A549 (cell line): Measurements from ENCODE around the gene YWHAB. TPM values are rescaled to one million over a fixed set of nuclear protein-coding genes. Genes with fewer than 3 reads are reported as not detected.

Experiments
- ATAC-seq, 2 experiments: fragments of 200-7000 bp in 1 of 2; fragments of >200 bp in 1 of 2; cut with Nextera tagmentation in 1 of 2; cut with Tn5 transposase in 1 of 2; 3 replicates each; pipeline versions ENCODE4 v1.8.0 to v1.9.1; 2018 to 2020; ENCODE audit warnings: mild to moderate bottlenecking in 1 of 2, moderate library complexity in 1 of 2
- CTCF ChIA-PET: fragments of 300-600 bp; sonication (Branson Sonifier 250); formaldehyde crosslinking; extraction: SDS; loops from one replicate; lab custom pipeline; 2021; ENCODE audit warnings: antibody characterized with exemption, inconsistent platforms; lab: Yijun Ruan, JAX
- POLR2A ChIA-PET: fragments of 350-600 bp; formaldehyde crosslinking; extraction: SDS; loops from one replicate; lab custom pipeline; 2021; ENCODE audit warnings: antibody characterized with exemption, inconsistent platforms; lab: Yijun Ruan, JAX
- DNase-seq, 2 experiments: peaks; one replicate each; pipeline versions ENCODE4 v3.0.0 to v3.0.0-alpha.2; 2011 to 2016; ENCODE audit warnings: low read depth in 1 of 2, low spot score in 1 of 2
- FAIRE-seq: peaks from 2 replicates; lab custom pipeline; 2011; peaks lifted over from hg19 to GRCh38; lab: Jason Lieb, UNC
- H3K27ac ChIP-seq, 2 experiments: fragments of >200 bp; sonication (Bioruptor Twin); formaldehyde crosslinking; 3 replicates each; pipeline ENCODE4 v1.5.1; 2016 to 2017
- H3K4me1 ChIP-seq: fragments of >200 bp; sonication (Bioruptor Twin); formaldehyde crosslinking; 3 replicates; pipeline ENCODE4 v1.6.1; 2016
- H3K4me2 ChIP-seq: fragments of >200 bp; sonication (Bioruptor Twin); formaldehyde crosslinking; 3 replicates; pipeline ENCODE4 v1.6.1; 2016
- H3K4me3 ChIP-seq: fragments of >200 bp; sonication (Bioruptor Twin); formaldehyde crosslinking; 3 replicates; pipeline ENCODE4 v1.5.1; 2016
- H3K9me3 ChIP-seq: fragments of >200 bp; sonication (Bioruptor Twin); formaldehyde crosslinking; 3 replicates; pipeline ENCODE4 v1.6.1; 2016
- CBX2 ChIP-seq: fragments of 200-600 bp; sonication (generic); IDR thresholded peaks from 2 replicates; pipeline ENCODE4 v1.6.1; 2016; ENCODE audit warnings: low read depth, mild to moderate bottlenecking, borderline replicate concordance
- CBX8 ChIP-seq: fragments of 200-600 bp; sonication (generic); IDR thresholded peaks from 2 replicates; pipeline ENCODE4 v1.6.1; 2016
- CEBPB ChIP-seq, 2 experiments: fragments of >200 bp in 1 of 2; sonication (Bioruptor Twin) in 1 of 2; formaldehyde crosslinking in 1 of 2; IDR thresholded peaks; 2 replicates each; pipeline ENCODE4 v1.6.1; 2012 to 2016
- EHMT2 ChIP-seq: fragments of 200-600 bp; sonication (generic); IDR thresholded peaks from 2 replicates; pipeline ENCODE4 v1.6.1; 2016; ENCODE audit warnings: antibody characterized with exemption, low read depth, mild to moderate bottlenecking, moderate library complexity
- ESRRA ChIP-seq: fragments of 150-350 bp; IDR thresholded peaks from 2 replicates; pipeline ENCODE4 v1.6.1; 2014; ENCODE audit warnings: mild to moderate bottlenecking, low read length, borderline replicate concordance
- FOSB ChIP-seq: fragments of 250-450 bp; sonication (Bioruptor Pico); IDR thresholded peaks from 2 replicates; pipeline ENCODE4 v1.5.0; 2020; ENCODE audit warnings: mild to moderate bottlenecking, moderate library complexity
- FOSL2 ChIP-seq, 2 experiments: fragments of 450-650 bp in 1 of 2; fragments of >200 bp in 1 of 2; sonication (Bioruptor Twin) in 1 of 2; formaldehyde crosslinking; IDR thresholded peaks; 2 replicates each; pipeline versions ENCODE4 v1.5.0 to v1.6.1; 2016 to 2020; ENCODE audit warnings: mild to moderate bottlenecking in 1 of 2, moderate library complexity in 1 of 2
- GATA3 ChIP-seq: IDR thresholded peaks from 2 replicates; pipeline ENCODE4 v1.6.1; 2012; ENCODE audit warnings: borderline replicate concordance
- HDAC2 ChIP-seq: fragments of 200-600 bp; sonication (generic); IDR thresholded peaks from 2 replicates; pipeline ENCODE4 v1.6.1; 2016
- HMGXB4 ChIP-seq: fragments of 250-450 bp; sonication (Bioruptor Pico); IDR thresholded peaks from 2 replicates; pipeline ENCODE4 v1.5.0; 2021; ENCODE audit warnings: mild to moderate bottlenecking, moderate library complexity, borderline replicate concordance
- JUN ChIP-seq, 2 experiments: fragments of >200 bp; sonication (Bioruptor Twin); formaldehyde crosslinking; IDR thresholded peaks; 2 replicates in 1 of 2; 3 replicates in 1 of 2; pipeline ENCODE4 v1.6.1; 2016 to 2017
- JUNB ChIP-seq: fragments of >200 bp; sonication (Bioruptor Twin); formaldehyde crosslinking; IDR thresholded peaks from 2 replicates; pipeline ENCODE4 v1.6.1; 2016
- KDM1A ChIP-seq: fragments of 200-600 bp; sonication (generic); IDR thresholded peaks from 2 replicates; pipeline ENCODE4 v1.6.1; 2016; ENCODE audit warnings: low read depth, mild to moderate bottlenecking
- KDM5A ChIP-seq: fragments of 200-600 bp; sonication (generic); IDR thresholded peaks from 2 replicates; pipeline ENCODE4 v1.6.1; 2016; ENCODE audit warnings: antibody characterized with exemption, mild to moderate bottlenecking
- MAZ ChIP-seq: fragments of 150-350 bp; IDR thresholded peaks from 2 replicates; pipeline ENCODE4 v1.6.1; 2014; ENCODE audit warnings: antibody characterized with exemption, low read depth, low read length, borderline replicate concordance
- NFE2L2 ChIP-seq: fragments of 150-350 bp; conservative IDR thresholded peaks from 2 replicates; pipeline ENCODE4 v1.6.1; 2014; ENCODE audit warnings: low read length
- NR3C1 ChIP-seq: fragments of >200 bp; sonication (Bioruptor Twin); formaldehyde crosslinking; IDR thresholded peaks from 3 replicates; pipeline ENCODE4 v1.6.1; 2017
- PHF8 ChIP-seq: fragments of 200-600 bp; sonication (generic); IDR thresholded peaks from 2 replicates; pipeline ENCODE4 v1.6.1; 2016; ENCODE audit warnings: low read depth, mild to moderate bottlenecking, antibody characterized with exemption, moderate library complexity, borderline replicate concordance
- POLR2AphosphoS2 ChIP-seq: conservative IDR thresholded peaks from 2 replicates; pipeline ENCODE4 v1.6.1; 2012; ENCODE audit warnings: low read length, improper control_type of control experiment, inconsistent platforms
- RAD21 ChIP-seq, 2 experiments: fragments of >200 bp in 1 of 2; sonication (Bioruptor Twin) in 1 of 2; formaldehyde crosslinking in 1 of 2; IDR thresholded peaks in 1 of 2; conservative IDR thresholded peaks in 1 of 2; 2 replicates in 1 of 2; 3 replicates in 1 of 2; pipeline ENCODE4 v1.6.1; 2012 to 2018; ENCODE audit warnings: inconsistent platforms in 1 of 2
- RARB ChIP-seq: fragments of 250-450 bp; sonication (Bioruptor Pico); IDR thresholded peaks from 2 replicates; pipeline ENCODE4 v1.8.0; 2021; ENCODE audit warnings: mild to moderate bottlenecking, moderate library complexity
- RNF2 ChIP-seq: fragments of 200-600 bp; sonication (generic); IDR thresholded peaks from 2 replicates; pipeline ENCODE4 v1.6.1; 2016; ENCODE audit warnings: low read depth, mild to moderate bottlenecking, antibody characterized with exemption, moderate library complexity, borderline replicate concordance
- SREBF2 ChIP-seq: fragments of 450-650 bp; IDR thresholded peaks from 2 replicates; pipeline ENCODE4 v1.6.1; 2014; ENCODE audit warnings: mild to moderate bottlenecking, moderate library complexity
- TFCP2L1 ChIP-seq: fragments of 250-450 bp; sonication (Bioruptor Pico); IDR thresholded peaks from 2 replicates; pipeline ENCODE4 v1.5.0; 2021; ENCODE audit warnings: mild to moderate bottlenecking
- ZC3H11A ChIP-seq: fragments of 450-650 bp; IDR thresholded peaks from 2 replicates; pipeline ENCODE4 v1.6.1; 2014; ENCODE audit warnings: antibody characterized with exemption, mild to moderate bottlenecking
- ZSCAN20 ChIP-seq: fragments of 250-450 bp; sonication (Bioruptor Pico); IDR thresholded peaks from 2 replicates; pipeline ENCODE4 v1.8.0; 2022; ENCODE audit warnings: mild to moderate bottlenecking, moderate library complexity
- WGBS: methylation state at CpG from one replicate; pipeline ENCODE4 v1.1.6; 2017; ENCODE audit errors: missing lambda C conversion rate; 5-methylcytosine and 5-hydroxymethylcytosine counted together
- polyA plus RNA-seq, 4 experiments: library from polyadenylated mRNA; depleted of rRNA in 3 of 4; stranded (reverse); fragments of >200 nt; fragmentation: RNase III in 1 of 4; extraction: RNeasy Plus Mini Kit Qiagen cat#74134 plus additional on column Dnase treatment in 1 of 4; gene quantifications; 2 replicates in 3 of 4; 3 replicates in 1 of 4; pipeline ENCODE4 v1.2.3, GENCODE V29; 2011 to 2017
- TF ChIP-seq, protein P1 (sequence below): fragments of >200 bp; sonication (Bioruptor Twin); formaldehyde crosslinking; IDR thresholded peaks from 2 replicates; pipeline ENCODE4 v1.6.1; 2016
- TF ChIP-seq, protein P2 (sequence below): IDR thresholded peaks from 2 replicates; pipeline ENCODE4 v1.6.1; 2012

Gene YWHAB
- polyA plus RNA-seq, 2 of the 4 experiments (the other 2 are of a cell fraction), result 163 to 205 TPM

- POLR2A ChIA-PET, result no interaction called here
- DNase-seq (peak in 1 of 2 experiments; percentile 46), FAIRE-seq (no peak), ATAC-seq (0 out of 6 replicates have a peak, but pooled peaks of 1 of the 2 experiments have one; percentile 36)
- CTCF ChIA-PET, result interaction anchor here (0.6 to 1.4 kb wide), 4 partner anchors 8 to 1112 kb away, joined by 3 to 4 read pairs (median 4); no protein-coding TSS in a partner anchor
- H3K4me3 ChIP-seq, result no peak overlapping the region
- TF ChIP-seq FOSL2 (IDR thresholded peaks at IDR 0.05), result no peak
- TF ChIP-seq FOSL2 (CRISPR knock-in tag; IDR thresholded peaks at IDR 0.05), result no peak
- no peak for TF ChIP-seq RARB (CRISPR knock-in tag)
- no peak for TF ChIP-seq KDM1A
- no peak for TF ChIP-seq JUNB
- TF ChIP-seq KDM5A, result no peak
- no peak for TF ChIP-seq RNF2
- TF ChIP-seq FOSB (CRISPR knock-in tag), result no peak
- TF ChIP-seq ZC3H11A, result no peak
- TF ChIP-seq, protein P1, sequence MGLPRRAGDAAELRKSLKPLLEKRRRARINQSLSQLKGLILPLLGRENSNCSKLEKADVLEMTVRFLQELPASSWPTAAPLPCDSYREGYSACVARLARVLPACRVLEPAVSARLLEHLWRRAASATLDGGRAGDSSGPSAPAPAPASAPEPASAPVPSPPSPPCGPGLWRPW, result no peak
- TF ChIP-seq ESRRA, result no peak
- no peak for TF ChIP-seq JUN (IDR thresholded peaks at IDR 0.05)
- no peak for TF ChIP-seq MAZ
- no peak overlapping the region for H3K4me2 ChIP-seq
- no peaks in the 10 kb centered on the region for H3K9me3 ChIP-seq
- peaks cover 11% of the 10 kb centered on the region; the same call in 2 of the 3 replicates for H3K4me1 ChIP-seq
- no peak overlapping the region for H3K27ac ChIP-seq
Measured at GRCh38 chr20:44858606-44859360, 26.7 kb upstream of the YWHAB start.

DNA sequence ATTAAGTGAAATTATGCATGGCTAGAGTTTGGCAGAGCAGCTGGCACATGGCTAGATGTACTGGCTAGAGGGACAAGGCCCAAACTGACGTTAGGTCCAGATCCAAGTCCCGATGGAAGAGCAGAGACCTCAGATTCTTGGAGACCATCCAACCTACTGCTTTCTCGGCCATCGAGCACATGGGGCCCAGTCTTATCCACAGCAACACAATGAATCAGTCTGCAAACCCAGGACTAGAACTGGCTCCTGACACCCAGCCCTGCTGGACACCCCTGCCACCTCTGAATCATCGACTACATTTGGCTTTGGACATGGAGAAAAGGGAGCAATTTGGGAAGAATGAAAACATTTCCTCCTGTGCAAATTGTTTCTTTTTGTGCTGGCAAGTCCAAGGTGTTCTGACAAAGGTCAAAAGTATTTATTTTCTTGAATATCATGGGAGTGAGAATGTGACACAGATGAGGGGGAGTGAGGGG is 23.9 kb upstream of the YWHAB start:
- FAIRE-seq (no peak), DNase-seq (no peak)
- CTCF ChIA-PET, result interaction anchor here (1.0 to 3.7 kb wide), 6 partner anchors 10 to 179 kb away, joined by 3 to 45 read pairs (median 5); no protein-coding TSS in a partner anchor
- no peak overlapping the region for H3K4me2 ChIP-seq
- H3K4me3 ChIP-seq, result no peak overlapping the region
- peaks cover 11% of the 10 kb centered on the region; the same call in 2 of the 3 replicates for H3K4me1 ChIP-seq
- H3K27ac ChIP-seq, result peak overlapping the region in 1 of 2 experiments; percentile 45; a peak in 2 of 6 replicates
- 39% methylated on average over 5 of the region's 5 CpGs for WGBS
- TF ChIP-seq FOSL2 (IDR thresholded peaks at IDR 0.05) (no peak), FOSL2 (CRISPR knock-in tag; IDR thresholded peaks at IDR 0.05) (no peak), CEBPB (IDR thresholded peaks at IDR 0.05) (no peak), CBX2 (no peak), TFCP2L1 (no peak), GATA3 (no peak), HMGXB4 (CRISPR knock-in tag) (no peak), KDM1A (no peak), SREBF2 (no peak), NR3C1 (no peak)
- TF ChIP-seq, all 56 proteins: peak for 0
- no peaks in the 10 kb centered on the region for H3K9me3 ChIP-seq
- ATAC-seq, result peak; percentile 47 to 56; a peak in 2 of 6 replicates
- POLR2A ChIA-PET, result no interaction called here

- Histone ChIP-seq H3K4me2 (no peak overlapping the region), H3K27ac (peak overlapping the region in 1 of 2 experiments; percentile 50; a peak in 2 of 6 replicates), H3K4me1 (peaks cover 15% of the 10 kb centered on the region; the same call in 2 of the 3 replicates), H3K4me3 (no peak overlapping the region), H3K9me3 (no peaks in the 10 kb centered on the region)
- FAIRE-seq (no peak), ATAC-seq (0 out of 6 replicates have a peak, but pooled peaks of 1 of the 2 experiments have one; percentile 22), DNase-seq (no peak)
- TF ChIP-seq NFE2L2, result no peak
- TF ChIP-seq, protein P1, result no peak
- TF ChIP-seq CBX2, result no peak
- TF ChIP-seq RNF2, result no peak
- no peak for TF ChIP-seq PHF8
- no peak for TF ChIP-seq CEBPB (IDR thresholded peaks at IDR 0.05)
- no peak for TF ChIP-seq CBX8
- TF ChIP-seq FOSL2 (IDR thresholded peaks at IDR 0.05), result no peak
- no peak for TF ChIP-seq FOSL2 (CRISPR knock-in tag; IDR thresholded peaks at IDR 0.05)
- TF ChIP-seq RAD21 (conservative IDR thresholded peaks at IDR 0.05 in 1 of 2, IDR thresholded peaks at IDR 0.05 in 1 of 2), result no peak
- TF ChIP-seq EHMT2, result no peak
- no peak for TF ChIP-seq ZSCAN20 (CRISPR knock-in tag)
- TF ChIP-seq POLR2AphosphoS2, result no peak
- TF ChIP-seq NR3C1, result no peak
- TF ChIP-seq, protein P2, sequence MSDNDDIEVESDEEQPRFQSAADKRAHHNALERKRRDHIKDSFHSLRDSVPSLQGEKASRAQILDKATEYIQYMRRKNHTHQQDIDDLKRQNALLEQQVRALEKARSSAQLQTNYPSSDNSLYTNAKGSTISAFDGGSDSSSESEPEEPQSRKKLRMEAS, result no peak
- no peak for TF ChIP-seq HDAC2
- TF ChIP-seq KDM5A, result no peak
- 80% methylated on average over 2 of the region's 2 CpGs for WGBS
- ChIA-PET POLR2A (no interaction called here), CTCF (interaction anchor here (1.0 to 3.7 kb wide), 6 partner anchors 10 to 179 kb away, joined by 3 to 45 read pairs (median 5); no protein-coding TSS in a partner anchor)
Measured at GRCh38 chr20:44862286-44862685, 23.2 kb upstream of the YWHAB start.
